Kidney (tissue), 22 donors: ENCODE data around the gene ACER3. TPM values are rescaled to one million over a fixed set of nuclear protein-coding genes. Genes with fewer than 3 reads are reported as not detected.
"Not testable (repeated sequence)": the region's sequence is repeated elsewhere in the genome, so short reads cannot be mapped to it uniquely, and the experiment has no call there.

Source experiments
- DNase-seq, 5 donors: peaks; one replicate each; pipeline ENCODE4 v3.0.0-alpha.2; 2013 to 2020
- FAIRE-seq: peaks from 2 replicates; lab custom pipeline; 2012; peaks lifted over from hg19 to GRCh38; lab: Jason Lieb, UNC
- H3K27ac ChIP-seq, 2 donors: one replicate each; pipeline ENCODE4 v1.7.0; 2013; ENCODE audit warnings: low read depth in 2 of 2, low read length in 2 of 2, inconsistent platforms in 1 of 2
- H3K27me3 ChIP-seq: one replicate; pipeline ENCODE4 v1.7.1; 2013; ENCODE audit warnings: low read length, inconsistent platforms; ENCODE audit not compliant: control insufficient read depth, insufficient read depth
- H3K36me3 ChIP-seq, 3 donors: one replicate each; pipeline versions ENCODE4 v1.7.0 to v1.7.1; 2013; ENCODE audit warnings: low read length in 3 of 3, control low read depth in 1 of 3, inconsistent platforms in 1 of 3; ENCODE audit not compliant: insufficient read depth in 3 of 3, control insufficient read depth in 2 of 3
- H3K4me1 ChIP-seq, 3 donors: one replicate each; pipeline versions ENCODE4 v1.7.0 to v1.7.1; 2013; ENCODE audit warnings: low read length in 3 of 3, inconsistent platforms in 1 of 3, low read depth in 1 of 3; ENCODE audit not compliant: control insufficient read depth in 2 of 3, insufficient read depth in 2 of 3
- H3K4me3 ChIP-seq, 3 donors: one replicate each; pipeline versions ENCODE4 v1.7.0 to v1.8.1; 2013; ENCODE audit warnings: low read length in 3 of 3, control low read depth in 1 of 3, inconsistent platforms in 1 of 3
- H3K9ac ChIP-seq, 3 donors: one replicate each; pipeline versions ENCODE4 v1.7.0 to v1.7.1; 2013; ENCODE audit warnings: low read length in 3 of 3, control low read depth in 1 of 3, inconsistent platforms in 1 of 3
- H3K9me3 ChIP-seq, 3 donors: one replicate each; pipeline versions ENCODE4 v1.7.0 to v1.7.1; 2013; ENCODE audit warnings: low read length in 3 of 3, control low read depth in 1 of 3, inconsistent platforms in 1 of 3; ENCODE audit not compliant: control insufficient read depth in 2 of 3, insufficient read depth in 1 of 3
- intact Hi-C: fragments of 100-400 bp; cut with DNase I; formaldehyde crosslinking; loops from one replicate; pipeline ENCODE4 v1.11.1; 2022
- long read RNA-seq, 10 donors: library from polyadenylated mRNA in 1 of 10; unstranded in 1 of 10; transcript quantifications; one replicate each; pipeline ENCODE4 v2.0.0 and lab custom pipeline, GENCODE V29; 2021 to 2026
- polyA plus RNA-seq: library from polyadenylated mRNA; stranded (reverse); fragments of 350-450 nt; fragmentation: Illumina TruSeq; extraction: RNeasy Lipid Tissue Mini Kit (QIAGEN cat#74804); gene quantifications from one replicate; pipeline ENCODE4 v1.2.3, GENCODE V29; 2014; ENCODE audit warnings: low read depth, low replicate concordance; ENCODE audit not compliant: insufficient read depth
- total RNA-seq: library from RNA; stranded (reverse); fragmentation: NEBNext Ultra II Directional; extraction: Animal tissue kit (Norgen Biotek cat#: 25700); gene quantifications from one replicate; pipeline ENCODE4 v1.2.1, GENCODE V29; 2021
- TF ChIP-seq, protein P1 (sequence below): IDR thresholded peaks from 3 replicates; pipeline ENCODE4 v1.5.1; 2012; ENCODE audit warnings: mild to moderate bottlenecking, moderate library complexity, borderline replicate concordance; ENCODE audit not compliant: insufficient read depth; ENCODE audit errors: extremely low read depth
- donor health status: control.
- donor health status: control.
- donor health status: control.
- donor health status: control.
- donor health status: control.
- donor health status: DM: yes; HTN: yes; CAD: no.
- donor health status: Normal renal cell carcinoma (clear cell type).

Gene ACER3
- total RNA-seq (35.3 TPM), polyA plus RNA-seq (5.9 TPM)
- long read RNA-seq, donor 1, full-length matches to known transcripts: 2 of 2 reads
- long read RNA-seq, donor 1, partial matches to known transcripts: 0 of 2 reads
- long read RNA-seq, donor 1, other reads (novel, unspliced or antisense): 0 of 2 reads
- long read RNA-seq, donor 2, full-length matches to known transcripts: 1 of 1 reads
- long read RNA-seq, donor 2, partial matches to known transcripts: 0 of 1 reads
- long read RNA-seq, donor 2, other reads (novel, unspliced or antisense): 0 of 1 reads
- long read RNA-seq, donor 3, full-length matches to known transcripts: 2 of 2 reads
- long read RNA-seq, donor 3, partial matches to known transcripts: 0 of 2 reads
- long read RNA-seq, donor 3, other reads (novel, unspliced or antisense): 0 of 2 reads
- long read RNA-seq, donor 4, full-length matches to known transcripts: 4 of 4 reads
- long read RNA-seq, donor 4, partial matches to known transcripts: 0 of 4 reads
- long read RNA-seq, donor 4, other reads (novel, unspliced or antisense): 0 of 4 reads
- long read RNA-seq, donor 5: 0 reads
- long read RNA-seq, donor 6, full-length matches to known transcripts: 2 of 2 reads
- long read RNA-seq, donor 6, partial matches to known transcripts: 0 of 2 reads
- long read RNA-seq, donor 6, other reads (novel, unspliced or antisense): 0 of 2 reads
- long read RNA-seq, donor 7, full-length matches to known transcripts: 11 of 22 reads
- long read RNA-seq, donor 7, partial matches to known transcripts: 2 of 22 reads
- long read RNA-seq, donor 7, other reads (novel, unspliced or antisense): 9 of 22 reads
- long read RNA-seq, donor 8, full-length matches to known transcripts: 2 of 2 reads
- long read RNA-seq, donor 8, partial matches to known transcripts: 0 of 2 reads
- long read RNA-seq, donor 8, other reads (novel, unspliced or antisense): 0 of 2 reads
- long read RNA-seq, donor 9, full-length matches to known transcripts: 2 of 2 reads
- long read RNA-seq, donor 9, partial matches to known transcripts: 0 of 2 reads
- long read RNA-seq, donor 9, other reads (novel, unspliced or antisense): 0 of 2 reads
- long read RNA-seq, donor 10, full-length matches to known transcripts: 1 of 7 reads
- long read RNA-seq, donor 10, partial matches to known transcripts: 6 of 7 reads
- long read RNA-seq, donor 10, other reads (novel, unspliced or antisense): 0 of 7 reads

DNA sequence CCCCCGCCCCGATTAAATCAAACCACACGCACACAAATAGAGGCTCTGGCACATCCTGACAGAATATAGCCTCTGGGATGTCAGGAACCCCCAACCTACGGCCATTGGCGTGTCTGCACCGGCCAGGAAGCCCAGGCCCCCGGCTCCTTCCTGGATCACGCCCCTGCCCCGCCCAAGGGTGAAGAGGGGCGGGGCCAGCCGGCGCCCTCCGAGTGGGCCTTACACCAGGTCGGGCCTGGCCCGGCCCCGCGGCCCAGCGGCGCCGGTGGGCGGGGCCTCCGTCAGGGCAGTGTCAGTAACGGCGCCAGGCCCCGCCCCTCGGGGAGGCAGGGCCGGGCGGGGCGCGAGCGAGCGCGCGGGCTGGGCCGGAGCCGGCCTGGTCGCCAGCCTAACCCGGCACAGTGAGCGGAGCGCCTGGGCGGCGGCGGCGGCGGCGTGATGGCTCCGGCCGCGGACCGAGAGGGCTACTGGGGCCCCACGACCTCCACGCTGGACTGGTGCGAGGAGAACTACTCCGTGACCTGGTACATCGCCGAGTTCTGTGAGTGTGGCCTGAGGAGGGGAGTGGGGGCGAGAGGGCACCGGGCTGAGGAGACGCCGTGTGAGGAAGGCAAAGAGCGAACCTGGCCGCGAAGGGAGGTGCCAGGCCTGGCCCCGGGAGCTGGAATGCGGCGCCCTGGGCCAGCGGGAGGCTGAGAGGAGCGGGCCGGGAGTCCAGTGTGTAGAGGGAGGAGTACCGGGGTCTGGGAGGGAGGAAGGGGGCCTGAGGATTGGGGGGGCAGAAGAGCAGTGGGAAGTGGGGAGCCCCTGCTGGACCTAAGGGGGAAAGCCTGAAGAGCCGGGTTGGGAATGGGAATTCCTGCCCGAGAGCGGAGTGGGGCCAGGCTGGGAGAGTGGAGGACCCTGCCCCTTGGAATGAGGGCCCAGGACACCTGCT lies at the start of gene ACER3:
ACER3 (plus strand) TSS at position 380 of the 937 bp plus-strand sequence; CDS start at position 439, 59 bp downstream.
- peak within 1 kb of the TSS; percentile 70 to 81 (median 71) for H3K4me3 ChIP-seq
- peak; percentile 88 to 97 (median 93) for DNase-seq
- no peaks in the 10 kb centered on the region for H3K9me3 ChIP-seq
- H3K27me3 ChIP-seq: no peaks in the 10 kb centered on the region
- H3K27ac ChIP-seq: peak within 1 kb of the TSS; percentile 87 to 90
- intact Hi-C loops: no loop called here
- TF ChIP-seq, protein P1, sequence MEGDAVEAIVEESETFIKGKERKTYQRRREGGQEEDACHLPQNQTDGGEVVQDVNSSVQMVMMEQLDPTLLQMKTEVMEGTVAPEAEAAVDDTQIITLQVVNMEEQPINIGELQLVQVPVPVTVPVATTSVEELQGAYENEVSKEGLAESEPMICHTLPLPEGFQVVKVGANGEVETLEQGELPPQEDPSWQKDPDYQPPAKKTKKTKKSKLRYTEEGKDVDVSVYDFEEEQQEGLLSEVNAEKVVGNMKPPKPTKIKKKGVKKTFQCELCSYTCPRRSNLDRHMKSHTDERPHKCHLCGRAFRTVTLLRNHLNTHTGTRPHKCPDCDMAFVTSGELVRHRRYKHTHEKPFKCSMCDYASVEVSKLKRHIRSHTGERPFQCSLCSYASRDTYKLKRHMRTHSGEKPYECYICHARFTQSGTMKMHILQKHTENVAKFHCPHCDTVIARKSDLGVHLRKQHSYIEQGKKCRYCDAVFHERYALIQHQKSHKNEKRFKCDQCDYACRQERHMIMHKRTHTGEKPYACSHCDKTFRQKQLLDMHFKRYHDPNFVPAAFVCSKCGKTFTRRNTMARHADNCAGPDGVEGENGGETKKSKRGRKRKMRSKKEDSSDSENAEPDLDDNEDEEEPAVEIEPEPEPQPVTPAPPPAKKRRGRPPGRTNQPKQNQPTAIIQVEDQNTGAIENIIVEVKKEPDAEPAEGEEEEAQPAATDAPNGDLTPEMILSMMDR: peak; percentile 5
- H3K9ac ChIP-seq: peak within 1 kb of the TSS; percentile 61 to 79 (median 75)
- H3K36me3 ChIP-seq: no peaks in the 10 kb centered on the region
- H3K4me1 ChIP-seq: peaks cover 4 to 9% (median 8%) of the 10 kb centered on the region in 3 donors
- no peak for FAIRE-seq

DNA sequence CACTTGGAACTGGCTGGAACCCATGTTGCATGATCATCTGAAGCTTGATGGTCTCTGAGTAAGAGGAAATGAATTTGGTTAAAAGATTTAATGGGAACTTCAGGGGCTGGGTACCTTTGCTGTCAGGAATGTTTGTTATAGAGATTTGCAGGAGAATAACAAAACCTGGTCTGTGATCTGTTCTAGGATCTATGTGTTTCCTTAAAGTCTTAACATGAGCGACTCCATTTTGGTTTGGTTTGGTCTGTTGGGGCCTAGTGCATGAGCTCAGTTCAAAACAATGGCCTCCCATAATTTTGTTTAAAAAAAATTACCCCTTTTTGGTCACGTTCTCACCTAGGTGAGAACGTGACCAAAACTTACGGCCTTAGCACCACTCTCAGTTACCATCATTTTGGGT lies 49.5 kb upstream of the ACER3 start:
- Histone ChIP-seq H3K4me1 (peaks cover 0 to 6% (median 3%) of the 10 kb centered on the region in 3 donors), H3K4me3 (no peak overlapping the region), H3K27ac (no peak overlapping the region), H3K36me3 (no peaks in the 10 kb centered on the region), H3K9me3 (no peaks in the 10 kb centered on the region), H3K27me3 (no peaks in the 10 kb centered on the region), H3K9ac (no peak overlapping the region)
- DNase-seq (no peak), FAIRE-seq (no peak)
- intact Hi-C loops: loop anchor here (10.0 kb wide), 1 partner anchor 104 kb away; no protein-coding TSS in a partner anchor
- TF ChIP-seq, protein P1: no peak

DNA sequence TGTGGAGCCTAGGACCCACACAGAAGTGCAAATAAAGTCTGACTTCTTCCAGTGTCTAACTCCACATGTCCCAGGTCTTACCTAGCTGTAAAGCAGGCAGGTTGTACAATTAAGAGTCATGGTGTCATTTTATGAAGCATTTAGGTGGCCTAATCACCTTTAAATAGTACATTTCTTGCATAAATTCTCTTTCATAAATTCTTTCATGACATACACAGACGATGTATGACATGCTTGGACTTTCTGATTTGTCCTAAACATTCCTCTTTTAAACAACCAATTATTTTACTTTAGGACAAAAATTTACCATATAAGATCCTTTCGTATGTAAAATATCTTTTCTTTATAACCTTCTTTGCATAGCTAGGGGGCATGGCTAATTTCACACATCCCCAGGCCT lies 46.3 kb upstream of the ACER3 start:
- FAIRE-seq: no peak
- intact Hi-C loops: loop anchor here (10.0 kb wide), 1 partner anchor 100 kb away; no protein-coding TSS in a partner anchor

DNA sequence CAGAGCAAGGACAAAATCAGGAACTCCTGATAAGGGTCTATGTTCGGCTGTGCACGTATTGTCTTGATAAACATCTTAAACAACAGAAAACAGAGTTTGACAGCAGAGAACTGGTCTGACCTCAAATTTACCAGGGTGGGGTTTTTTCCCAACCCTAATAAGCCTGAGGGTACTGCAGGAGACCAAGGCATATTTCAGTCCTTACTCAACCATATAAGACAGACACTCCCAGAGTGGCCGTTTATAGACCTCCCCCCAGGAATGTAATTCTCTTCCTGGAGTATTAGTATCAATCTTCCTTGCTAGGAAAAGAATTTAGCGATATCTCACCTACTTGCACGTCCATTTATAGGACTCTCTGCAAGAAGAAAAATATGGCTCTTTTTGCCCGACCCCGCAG lies 45.0 kb upstream of the ACER3 start:
- not testable (repeated sequence) for H3K27ac ChIP-seq, H3K9me3 ChIP-seq, H3K36me3 ChIP-seq, FAIRE-seq, H3K4me1 ChIP-seq, DNase-seq, H3K4me3 ChIP-seq, H3K9ac ChIP-seq, H3K27me3 ChIP-seq
- intact Hi-C loops: loop anchor here (10.0 kb wide), 1 partner anchor 99 kb away; no protein-coding TSS in a partner anchor

More for the DNA sequence above, 46.3 kb upstream of the ACER3 start:
- Histone ChIP-seq H3K9ac (no peak overlapping the region), H3K4me1 (peaks cover 0 to 3% (median 3%) of the 10 kb centered on the region in 3 donors), H3K27ac (no peak overlapping the region), H3K36me3 (no peaks in the 10 kb centered on the region), H3K9me3 (no peaks in the 10 kb centered on the region), H3K4me3 (no peak overlapping the region), H3K27me3 (no peaks in the 10 kb centered on the region)
- DNase-seq: no peak
- TF ChIP-seq, protein P1: no peak
